Spleen (tissue), 7 donors: ENCODE data around the gene CHST6.

Experiments used
- CTCF ChIP-seq, 11 experiments: fragments of 200-600 bp in 7 of 11; fragments of 450-650 bp in 4 of 11; sonication (generic) in 4 of 11; IDR thresholded peaks in 8 of 11; conservative IDR thresholded peaks in 3 of 11; 1 replicate in 7 of 11; 2 replicates in 4 of 11; pipeline versions ENCODE4 v1.4.0 to v1.8.0; 2016 to 2021; ENCODE audit warnings: antibody characterized with exemption in 11 of 11, inconsistent platforms in 4 of 11, mild to moderate bottlenecking in 1 of 11
- POLR2A ChIP-seq, 3 donors: fragments of 450-650 bp; IDR thresholded peaks; one replicate each; pipeline ENCODE4 v1.5.1; 2017; ENCODE audit warnings: antibody characterized with exemption in 3 of 3, mild to moderate bottlenecking in 1 of 3
- POLR2AphosphoS5 ChIP-seq, 3 donors: sonication (generic); formaldehyde crosslinking; IDR thresholded peaks; one replicate each; pipeline ENCODE4 v1.5.1; 2017; ENCODE audit warnings: antibody characterized with exemption in 3 of 3
- donor health status: DM: no; HTN: no; CAD: no; lungs with moderate emphysema.
- donor health status: DM: no; HTN: no; CAD: no.
- donor health status: DM: no; HTN: no; CAD: no.

- no peak for TF ChIP-seq CTCF (IDR thresholded peaks at IDR 0.05 in 8 of 11, conservative IDR thresholded peaks at IDR 0.05 in 3 of 11)
- no peak for TF ChIP-seq POLR2AphosphoS5 (IDR thresholded peaks at IDR 0.05)
- no peak for TF ChIP-seq POLR2A (IDR thresholded peaks at IDR 0.05)
Measured at GRCh38 chr16:75459691-75460090, 35.5 kb downstream of the CHST6 start.
